Sigmoid colon (tissue), 7 donors: ENCODE data around the gene SP110. TPM values are rescaled to one million over a fixed set of nuclear protein-coding genes. Genes with fewer than 3 reads are reported as not detected.

Experiments
- DNase-seq: peaks from one replicate; pipeline ENCODE4 v3.0.0-alpha.2; 2019
- H3K27ac ChIP-seq, 4 donors: fragments of 200-600 bp; sonication (generic); one replicate each; pipeline ENCODE4 v1.5.1; 2016 to 2019; ENCODE audit warnings: mild to moderate bottlenecking in 1 of 4
- H3K27me3 ChIP-seq, 3 donors: fragments of 200-600 bp; sonication (generic); one replicate each; pipeline ENCODE4 v1.5.1; 2019; ENCODE audit warnings: mild to moderate bottlenecking in 1 of 3
- H3K36me3 ChIP-seq, 4 donors: fragments of 200-600 bp; sonication (generic); one replicate each; pipeline ENCODE4 v1.5.1; 2016 to 2019
- H3K4me1 ChIP-seq, 4 donors: fragments of 200-600 bp; sonication (generic); one replicate each; pipeline ENCODE4 v1.5.1; 2017 to 2019
- H3K4me3 ChIP-seq, 4 donors: fragments of 200-600 bp; sonication (generic); one replicate each; pipeline ENCODE4 v1.5.1; 2017 to 2019; ENCODE audit warnings: mild to moderate bottlenecking in 2 of 4, moderate library complexity in 1 of 4
- H3K9me3 ChIP-seq, 4 donors: fragments of 200-600 bp in 3 of 4; sonication (generic) in 3 of 4; one replicate each; pipeline versions ENCODE4 v1.5.1 to v1.6.1; 2013 to 2019
- CTCF ChIP-seq, 4 experiments: fragments of 450-650 bp in 3 of 4; fragments of 200-600 bp in 1 of 4; IDR thresholded peaks; one replicate each; pipeline ENCODE4 v1.5.1; 2016 to 2019; ENCODE audit warnings: antibody characterized with exemption in 4 of 4, mild to moderate bottlenecking in 3 of 4, moderate library complexity in 2 of 4
- EP300 ChIP-seq, 4 donors: sonication (generic); formaldehyde crosslinking; IDR thresholded peaks; one replicate each; pipeline ENCODE4 v1.6.1; 2017; ENCODE audit warnings: antibody characterized with exemption in 4 of 4
- POLR2A ChIP-seq, 2 donors: fragments of 450-650 bp; IDR thresholded peaks; one replicate each; pipeline ENCODE4 v1.6.1; 2016; ENCODE audit warnings: antibody characterized with exemption in 2 of 2, mild to moderate bottlenecking in 2 of 2, moderate library complexity in 2 of 2
- POLR2AphosphoS5 ChIP-seq, 4 donors: sonication (generic); formaldehyde crosslinking; IDR thresholded peaks; one replicate each; pipeline ENCODE4 v1.6.1; 2017; ENCODE audit warnings: antibody characterized with exemption in 4 of 4
- WGBS, 2 donors: extraction: QIAGEN DNeasy Blood & Tissue Kit; methylation state at CpG; one replicate each; pipeline ENCODE4 v1.1.7; 2013; 5-methylcytosine and 5-hydroxymethylcytosine counted together
- intact Hi-C: fragments of 100-400 bp; cut with DNase I; formaldehyde crosslinking; loops from one replicate; pipeline ENCODE4 v1.15.1; 2023
- polyA plus RNA-seq, 3 donors: library from polyadenylated mRNA; stranded (reverse); fragments of 200-250 nt; gene quantifications; one replicate each; pipeline ENCODE4 v1.2.3, GENCODE V29; 2013
- total RNA-seq, 4 donors: library from RNA; depleted of rRNA; stranded (reverse); fragments of >200 nt; gene quantifications; one replicate each; pipeline ENCODE4 v1.1.0, GENCODE V29; 2016
- donor health status: healthy with polysubstance abuse.
- donor health status: Bipolar disorder and iron deficiency.
- donor health status: healthy.

Gene SP110
- total and polyA plus RNA-seq, 7 donors = 9.2 to 41.8 (median 16.4) TPM

GRCh38 chr2:230162981-230163380 is 56.8 kb downstream of the SP110 start:
- H3K27ac ChIP-seq = no peak overlapping the region
- H3K27me3 ChIP-seq = no peaks in the 10 kb centered on the region
- intact Hi-C loops = loop anchor here (5.0 to 10.0 kb wide), 2 partner anchors 96 to 358 kb away; partner anchors contain the start of gene SLC16A14
- no peak for TF ChIP-seq POLR2A (IDR thresholded peaks at IDR 0.05)
- no peak for TF ChIP-seq CTCF (IDR thresholded peaks at IDR 0.05)
- TF ChIP-seq POLR2AphosphoS5 (IDR thresholded peaks at IDR 0.05) = no peak
- no peak for TF ChIP-seq EP300 (IDR thresholded peaks at IDR 0.05)
- no peak for DNase-seq
- H3K36me3 ChIP-seq = peaks cover 0 to 4% (median 1%) of the 10 kb centered on the region in 4 donors
- H3K4me3 ChIP-seq = no peak overlapping the region
- H3K4me1 ChIP-seq = no peaks in the 10 kb centered on the region
- WGBS, 2 donors = 88 to 93% methylated on average over 5 of the region's 5 CpGs
- H3K9me3 ChIP-seq = no peaks in the 10 kb centered on the region

GRCh38 chr2:230161184-230161583 is 58.6 kb downstream of the SP110 start:
- H3K4me3 ChIP-seq = no peak overlapping the region
- intact Hi-C loops = loop anchor here (5.0 to 10.0 kb wide), 2 partner anchors 94 to 356 kb away; partner anchors contain the start of gene SLC16A14
- no peaks in the 10 kb centered on the region for H3K9me3 ChIP-seq
- WGBS, 2 donors = 90 to 93% methylated on average over 6 of the region's 6 CpGs
- H3K36me3 ChIP-seq = no peaks in the 10 kb centered on the region
- H3K27ac ChIP-seq = no peak overlapping the region
- DNase-seq = no peak
- H3K27me3 ChIP-seq = no peaks in the 10 kb centered on the region
- no peaks in the 10 kb centered on the region for H3K4me1 ChIP-seq
- TF ChIP-seq EP300 (IDR thresholded peaks at IDR 0.05) (no peak), POLR2AphosphoS5 (IDR thresholded peaks at IDR 0.05) (no peak), CTCF (IDR thresholded peaks at IDR 0.05) (no peak), POLR2A (IDR thresholded peaks at IDR 0.05) (no peak)

- 47 to 49% methylated on average over 11 of the region's 11 CpGs for WGBS, 2 donors
- Histone ChIP-seq H3K27ac (no peak overlapping the region), H3K4me3 (no peak overlapping the region), H3K27me3 (no peaks in the 10 kb centered on the region), H3K4me1 (no peaks in the 10 kb centered on the region), H3K36me3 (no peaks in the 10 kb centered on the region), H3K9me3 (no peaks in the 10 kb centered on the region)
- no peak for TF ChIP-seq POLR2A (IDR thresholded peaks at IDR 0.05)
- no peak for TF ChIP-seq EP300 (IDR thresholded peaks at IDR 0.05)
- peak; percentile 34 to 67 (median 56) for TF ChIP-seq CTCF (IDR thresholded peaks at IDR 0.05)
- intact Hi-C loops = loop anchor here (5.0 to 10.0 kb wide), 2 partner anchors 93 to 355 kb away; partner anchors contain the start of gene SLC16A14
- no peak for DNase-seq
These were observed 59.6 kb downstream of the SP110 start for GRCh38 chr2:230160112-230160660.

GRCh38 chr2:230158468-230158867 is 61.3 kb downstream of the SP110 start:
- no peak for TF ChIP-seq POLR2AphosphoS5 (IDR thresholded peaks at IDR 0.05)
- no peak for DNase-seq
- no peaks in the 10 kb centered on the region for H3K9me3 ChIP-seq
- no peaks in the 10 kb centered on the region for H3K27me3 ChIP-seq
- intact Hi-C loops = loop anchor here (2.0 kb wide), 1 partner anchor 150 kb away; no protein-coding TSS in a partner anchor
- H3K4me1 ChIP-seq = no peaks in the 10 kb centered on the region
- 67 to 85% methylated on average over 5 of the region's 5 CpGs for WGBS, 2 donors
- H3K27ac ChIP-seq = no peak overlapping the region
- H3K4me3 ChIP-seq = no peak overlapping the region
- H3K36me3 ChIP-seq = no peaks in the 10 kb centered on the region

GRCh38 chr2:230156782-230157699 is 62.7 kb downstream of the SP110 start:
- no peaks in the 10 kb centered on the region for H3K27me3 ChIP-seq
- H3K9me3 ChIP-seq = no peaks in the 10 kb centered on the region
- no peak overlapping the region for H3K27ac ChIP-seq
- intact Hi-C loops = no loop called here
- no peak for TF ChIP-seq CTCF (IDR thresholded peaks at IDR 0.05)
- TF ChIP-seq POLR2AphosphoS5 (IDR thresholded peaks at IDR 0.05) = no peak
- no peak for TF ChIP-seq POLR2A (IDR thresholded peaks at IDR 0.05)
- TF ChIP-seq EP300 (IDR thresholded peaks at IDR 0.05) = no peak
- H3K4me3 ChIP-seq = no peak overlapping the region
- H3K4me1 ChIP-seq = no peaks in the 10 kb centered on the region
- DNase-seq = no peak
- WGBS, 2 donors = 90 to 94% methylated on average over 25 of the region's 25 CpGs
- H3K36me3 ChIP-seq = no peaks in the 10 kb centered on the region
